Lung (tissue), 12 donors: ENCODE results near the gene GNB2. TPM values are rescaled to one million over a fixed set of nuclear protein-coding genes. Genes with fewer than 3 reads are reported as not detected.
A peak's percentile ranks its signal among the peaks of the same experiment; 100 is the strongest.

Experiments used
- ATAC-seq: fragments of 200-7000 bp; cut with Tn5 transposase; one replicate; pipeline ENCODE4 v1.9.1; 2020; ENCODE audit warnings: moderate number of reproducible peaks; ENCODE audit not compliant: insufficient read depth, low FRiP score
- DNase-seq, 3 donors: peaks; one replicate each; pipeline ENCODE4 v3.0.0-alpha.2; 2013 to 2017
- H3K27ac ChIP-seq, 2 donors: one replicate each; pipeline ENCODE4 v1.5.1; 2013; ENCODE audit warnings: mild to moderate bottlenecking in 2 of 2, moderate library complexity in 2 of 2, control low read depth in 1 of 2, inconsistent platforms in 1 of 2, low read depth in 1 of 2, low read length in 1 of 2
- H3K27me3 ChIP-seq, 3 donors: one replicate each; pipeline ENCODE4 v1.5.1; 2013; ENCODE audit warnings: low read length in 2 of 3; ENCODE audit not compliant: control insufficient read depth in 3 of 3, insufficient read depth in 3 of 3
- H3K36me3 ChIP-seq, 4 donors: one replicate each; pipeline ENCODE4 v1.5.1; 2013; ENCODE audit warnings: low read length in 4 of 4, mild to moderate bottlenecking in 1 of 4, moderate library complexity in 1 of 4; ENCODE audit not compliant: control insufficient read depth in 4 of 4, insufficient read depth in 4 of 4
- H3K4me1 ChIP-seq, 5 donors: one replicate each; pipeline ENCODE4 v1.5.1; 2013; ENCODE audit warnings: low read length in 5 of 5, mild to moderate bottlenecking in 2 of 5, moderate library complexity in 1 of 5; ENCODE audit not compliant: control insufficient read depth in 5 of 5, insufficient read depth in 5 of 5
- H3K4me3 ChIP-seq: one replicate; pipeline ENCODE4 v1.5.1; 2013; ENCODE audit warnings: mild to moderate bottlenecking, control low read depth, moderate library complexity
- H3K9ac ChIP-seq, 2 donors: one replicate each; pipeline ENCODE4 v1.5.1; 2013; ENCODE audit warnings: low read length in 2 of 2, control low read depth in 1 of 2; ENCODE audit not compliant: insufficient read depth in 1 of 2
- H3K9me3 ChIP-seq, 4 donors: one replicate each; pipeline ENCODE4 v1.5.1; 2013; ENCODE audit warnings: low read length in 3 of 4, mild to moderate bottlenecking in 1 of 4, moderate library complexity in 1 of 4; ENCODE audit not compliant: control insufficient read depth in 4 of 4, insufficient read depth in 3 of 4
- WGBS, 2 donors: extraction: QIAGEN DNeasy Blood & Tissue Kit; methylation state at CpG; one replicate each; pipeline ENCODE4 v1.1.7; 2013; 5-methylcytosine and 5-hydroxymethylcytosine counted together
- polyA plus RNA-seq, 2 donors: library from polyadenylated mRNA; stranded (reverse); fragments of 200-250 nt; gene quantifications; one replicate each; pipeline ENCODE4 v1.2.1, GENCODE V29; 2013
- total RNA-seq, 2 donors: library from RNA; depleted of rRNA in 1 of 2; stranded (reverse); fragments of >200 nt in 1 of 2; gene quantifications; one replicate each; pipeline ENCODE4 v1.2.1, GENCODE V29; 2014 to 2021
- TF ChIP-seq, protein P1 (sequence below): IDR thresholded peaks from 2 replicates; pipeline ENCODE4 v1.5.1; 2012; ENCODE audit warnings: mild to moderate bottlenecking; ENCODE audit errors: control extremely low read depth, extremely low read depth
- donor health status: control.
- donor health status: control.
- donor health status: Bipolar disorder and iron deficiency.
- donor health status: healthy.
- donor health status: DM: yes; HTN: yes; CAD: no.

The GNB2 gene
- total and polyA plus RNA-seq, 4 donors = 130 to 381 (median 238) TPM

DNA sequence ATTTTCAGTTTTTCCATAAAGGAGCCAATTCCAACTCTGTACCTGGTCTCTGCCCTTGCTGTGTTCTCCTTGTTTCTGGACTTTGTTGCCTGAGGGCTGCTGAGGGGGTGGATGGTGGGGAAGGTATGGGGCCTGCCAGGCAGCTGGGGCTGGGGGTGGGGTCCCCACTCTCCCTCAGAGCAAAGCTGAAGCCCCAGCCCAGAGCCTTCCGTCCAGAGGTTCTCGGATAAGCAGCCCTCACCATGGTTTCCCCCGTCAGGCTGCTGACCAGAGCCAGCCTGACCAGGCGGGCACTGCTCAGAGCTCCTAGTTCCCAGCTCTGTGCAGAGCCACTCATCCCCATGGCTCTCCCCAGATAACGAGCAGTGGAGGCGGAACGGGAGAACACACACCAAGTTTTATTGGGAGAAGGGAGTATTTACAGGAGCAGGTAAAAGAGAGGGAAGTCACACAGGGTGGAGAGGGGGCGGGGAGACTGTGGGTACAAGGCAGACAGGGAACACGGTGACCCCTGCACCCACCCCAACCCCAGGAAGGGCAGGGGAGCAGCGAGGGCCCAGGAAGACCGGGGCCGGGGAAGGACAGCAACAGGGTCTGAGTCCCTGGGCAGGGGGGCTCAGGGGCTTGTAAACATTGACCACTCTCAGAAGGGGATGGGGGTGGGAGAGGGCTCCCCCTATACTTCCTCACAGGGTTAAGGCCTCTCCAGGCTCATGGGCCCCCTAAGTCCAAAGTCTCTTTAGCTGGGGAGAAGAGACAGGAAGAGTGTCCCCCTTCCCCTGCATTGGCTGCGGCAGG is 5.8 kb downstream of the GNB2 start:
- WGBS, 2 donors = 73 to 76% methylated on average over 13 of the region's 13 CpGs
- no peak overlapping the region for H3K27ac ChIP-seq
- peaks cover 8 to 72% (median 29%) of the 10 kb centered on the region in 4 donors for H3K36me3 ChIP-seq
- no peak overlapping the region for H3K9ac ChIP-seq
- DNase-seq = peak in 1 of 3 donors; percentile 15
- H3K27me3 ChIP-seq = no peaks in the 10 kb centered on the region
- H3K4me3 ChIP-seq = no peak overlapping the region
- TF ChIP-seq, protein P1, sequence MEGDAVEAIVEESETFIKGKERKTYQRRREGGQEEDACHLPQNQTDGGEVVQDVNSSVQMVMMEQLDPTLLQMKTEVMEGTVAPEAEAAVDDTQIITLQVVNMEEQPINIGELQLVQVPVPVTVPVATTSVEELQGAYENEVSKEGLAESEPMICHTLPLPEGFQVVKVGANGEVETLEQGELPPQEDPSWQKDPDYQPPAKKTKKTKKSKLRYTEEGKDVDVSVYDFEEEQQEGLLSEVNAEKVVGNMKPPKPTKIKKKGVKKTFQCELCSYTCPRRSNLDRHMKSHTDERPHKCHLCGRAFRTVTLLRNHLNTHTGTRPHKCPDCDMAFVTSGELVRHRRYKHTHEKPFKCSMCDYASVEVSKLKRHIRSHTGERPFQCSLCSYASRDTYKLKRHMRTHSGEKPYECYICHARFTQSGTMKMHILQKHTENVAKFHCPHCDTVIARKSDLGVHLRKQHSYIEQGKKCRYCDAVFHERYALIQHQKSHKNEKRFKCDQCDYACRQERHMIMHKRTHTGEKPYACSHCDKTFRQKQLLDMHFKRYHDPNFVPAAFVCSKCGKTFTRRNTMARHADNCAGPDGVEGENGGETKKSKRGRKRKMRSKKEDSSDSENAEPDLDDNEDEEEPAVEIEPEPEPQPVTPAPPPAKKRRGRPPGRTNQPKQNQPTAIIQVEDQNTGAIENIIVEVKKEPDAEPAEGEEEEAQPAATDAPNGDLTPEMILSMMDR = no peak
- no peaks in the 10 kb centered on the region for H3K9me3 ChIP-seq
- H3K4me1 ChIP-seq = peaks cover 0 to 8% (median 2%) of the 10 kb centered on the region in 5 donors
- no peak for ATAC-seq

DNA sequence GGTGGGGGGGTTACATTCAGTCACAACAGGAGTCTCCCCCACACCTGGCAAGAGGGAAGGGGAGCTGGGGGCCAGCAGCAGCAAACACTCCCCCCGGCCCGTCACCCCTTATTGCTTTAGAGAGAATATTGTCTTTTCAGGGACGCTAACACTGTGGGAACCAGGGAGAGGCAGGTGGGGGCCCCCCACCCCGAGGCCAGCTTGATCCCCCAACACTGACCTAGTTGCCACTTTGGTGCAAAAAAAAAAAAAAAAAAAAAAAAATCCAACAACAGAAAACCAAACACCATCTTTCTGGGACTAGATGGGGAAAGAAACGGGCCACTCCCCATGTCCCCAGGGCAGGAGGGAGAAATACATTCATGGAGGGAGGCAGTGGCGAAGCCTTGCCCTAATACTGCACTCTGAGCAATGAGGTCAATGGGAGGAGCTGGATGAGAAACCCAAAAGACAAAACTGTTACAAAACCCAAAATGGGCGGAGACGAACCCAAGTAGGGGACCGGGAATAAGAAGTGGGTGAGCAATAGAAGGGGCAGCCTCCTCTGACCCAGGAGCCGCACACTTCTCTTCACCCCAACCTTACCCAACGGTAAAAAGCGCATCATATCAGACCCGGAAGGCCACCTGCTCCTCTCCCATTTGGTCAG is 6.5 kb downstream of the GNB2 start:
- ATAC-seq = no peak
- peaks cover 0 to 8% (median 2%) of the 10 kb centered on the region in 5 donors for H3K4me1 ChIP-seq
- H3K9me3 ChIP-seq = no peaks in the 10 kb centered on the region
- TF ChIP-seq, protein P1 = no peak
- H3K36me3 ChIP-seq = peaks cover 11 to 79% (median 32%) of the 10 kb centered on the region in 4 donors
- H3K27ac ChIP-seq = peak overlapping the region in 1 of 2 donors; percentile 20
- no peak overlapping the region for H3K4me3 ChIP-seq
- no peaks in the 10 kb centered on the region for H3K27me3 ChIP-seq
- WGBS, 2 donors = 67 to 77% methylated on average over 13 of the region's 13 CpGs
- DNase-seq = no peak
- no peak overlapping the region for H3K9ac ChIP-seq

DNA sequence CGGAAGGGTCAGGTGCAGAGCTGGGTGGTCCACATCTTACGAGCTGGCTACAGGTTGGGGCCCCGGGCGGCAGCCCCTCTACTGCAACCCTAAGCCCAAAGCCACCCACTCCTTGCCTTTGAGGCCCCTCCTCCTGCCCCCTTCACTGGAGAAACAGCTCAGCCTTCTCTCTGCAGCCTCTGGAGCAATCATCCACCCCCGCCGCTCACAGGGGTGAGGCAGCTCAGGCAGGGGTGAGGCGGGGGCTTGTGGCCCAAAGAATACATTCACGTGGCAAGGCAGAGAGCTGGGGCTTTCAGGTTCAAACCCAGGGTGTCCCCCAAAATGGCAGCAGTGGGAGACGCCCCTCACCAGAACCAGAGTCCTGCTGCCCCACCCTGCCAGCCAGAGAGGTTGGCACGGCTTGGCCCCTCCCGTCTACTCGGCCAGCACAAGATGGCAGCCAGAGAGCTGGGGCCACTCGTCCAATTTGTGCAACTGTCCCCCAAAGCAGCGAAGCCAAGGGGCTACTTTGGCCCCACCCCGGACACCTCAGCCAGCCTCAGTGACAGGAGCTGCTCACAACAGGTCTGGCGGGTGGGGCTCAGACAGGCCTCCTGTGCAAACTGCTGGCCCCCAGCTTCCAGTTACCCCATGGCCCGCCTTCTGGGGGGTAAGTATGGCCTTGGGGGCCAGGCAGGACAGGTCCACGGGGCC is 7.2 kb downstream of the GNB2 start:
- WGBS, 2 donors = 84 to 88% methylated on average over 18 of the region's 18 CpGs
- Histone ChIP-seq H3K9me3 (no peaks in the 10 kb centered on the region), H3K27me3 (no peaks in the 10 kb centered on the region), H3K27ac (peak overlapping the region in 1 of 2 donors; percentile 20), H3K4me3 (no peak overlapping the region), H3K4me1 (peaks cover 0 to 8% (median 2%) of the 10 kb centered on the region in 5 donors), H3K36me3 (peaks cover 13 to 86% (median 38%) of the 10 kb centered on the region in 4 donors), H3K9ac (no peak overlapping the region)
- DNase-seq (peak in 1 of 3 donors; percentile 14), ATAC-seq (no peak)
- TF ChIP-seq, protein P1 = no peak
